HG03103 (cell line): Measurements from ENCODE around the gene KLHL6.
"Not testable (repeated sequence)": the region's sequence is repeated elsewhere in the genome, so short reads cannot be mapped to it uniquely, and the experiment has no call there.

ENCODE experiments used
- ATAC-seq: cut with Tn5 transposase; IDR thresholded peaks from one replicate; pipeline ENCODE4 v1.9.1; 2021; ENCODE audit warnings: low read depth; ENCODE audit not compliant: unreplicated experiment

Gene KLHL6

DNA sequence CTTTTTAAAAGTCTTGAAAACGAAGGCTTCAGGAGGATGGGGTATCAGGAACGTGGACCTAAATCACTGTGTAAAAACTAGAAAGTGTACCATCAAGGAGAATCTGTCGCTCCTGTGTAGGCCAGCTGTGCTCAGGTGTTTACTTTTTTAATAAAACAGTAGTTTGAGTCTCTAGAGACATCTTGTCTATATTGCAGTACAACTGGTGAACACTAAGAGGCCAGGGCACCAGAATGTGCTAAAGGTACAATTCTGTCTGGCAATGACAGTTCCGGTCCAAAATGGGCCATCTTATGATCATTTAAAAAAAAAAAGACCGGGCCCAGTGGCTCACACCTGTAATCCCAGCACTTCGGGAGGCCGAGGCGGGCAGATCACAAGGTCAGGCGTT lies 65.3 kb downstream of the KLHL6 start:
- ATAC-seq: no peak

DNA sequence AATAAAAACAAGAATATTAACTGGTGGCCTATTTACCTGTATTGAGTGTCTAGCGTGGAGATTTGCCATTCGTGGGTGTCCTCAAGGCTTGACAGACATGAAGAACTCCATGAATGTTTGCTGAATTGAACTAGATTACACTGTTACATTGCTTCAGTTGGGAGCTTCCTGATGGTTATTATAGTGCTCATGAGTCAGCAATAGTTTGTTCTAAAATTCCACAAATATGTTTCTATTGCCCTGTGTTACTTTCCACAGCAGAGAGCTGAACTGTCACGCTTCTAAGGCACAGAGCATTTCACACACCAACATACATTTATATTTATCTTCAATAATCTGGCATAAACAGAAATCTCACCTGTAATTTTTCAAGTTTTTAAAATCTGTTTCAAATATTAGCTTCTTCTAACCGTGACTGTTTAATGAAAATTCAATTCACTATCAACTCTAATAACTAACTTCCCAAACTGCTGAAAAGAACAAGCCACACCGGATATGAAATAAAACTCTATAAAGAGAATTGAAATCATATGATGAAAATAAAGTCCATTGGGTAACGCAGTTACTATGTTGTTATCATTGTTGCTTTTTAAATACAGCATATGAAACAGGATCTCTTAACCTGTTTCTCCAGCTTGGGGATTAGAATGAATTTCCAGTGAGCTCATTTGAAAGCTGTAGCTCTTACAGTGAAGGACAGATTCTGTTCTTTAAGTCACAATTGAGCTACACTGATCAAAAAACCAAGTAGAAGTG lies 65.9 kb downstream of the KLHL6 start:
- ATAC-seq: no peak

DNA sequence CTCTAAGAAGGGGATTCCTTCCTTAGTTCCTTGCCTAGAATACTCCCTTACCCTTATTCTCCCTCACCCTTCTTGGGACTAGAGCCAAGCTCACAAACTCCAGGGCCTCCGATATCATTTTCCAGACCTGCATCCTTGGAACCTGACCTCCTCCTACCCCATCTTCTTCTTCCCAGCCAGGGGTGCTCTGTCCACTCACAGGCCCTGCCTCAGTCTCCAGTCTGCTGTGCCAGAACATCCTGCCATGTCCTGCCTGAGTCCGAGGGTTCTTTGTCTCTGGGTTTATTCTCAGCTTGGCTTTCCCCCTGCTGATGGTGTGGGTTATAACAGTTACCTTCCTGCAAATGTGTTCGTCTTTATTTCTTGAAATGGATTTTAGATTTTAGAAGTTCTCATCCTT lies 67.2 kb downstream of the KLHL6 start:
- no peak for ATAC-seq

DNA sequence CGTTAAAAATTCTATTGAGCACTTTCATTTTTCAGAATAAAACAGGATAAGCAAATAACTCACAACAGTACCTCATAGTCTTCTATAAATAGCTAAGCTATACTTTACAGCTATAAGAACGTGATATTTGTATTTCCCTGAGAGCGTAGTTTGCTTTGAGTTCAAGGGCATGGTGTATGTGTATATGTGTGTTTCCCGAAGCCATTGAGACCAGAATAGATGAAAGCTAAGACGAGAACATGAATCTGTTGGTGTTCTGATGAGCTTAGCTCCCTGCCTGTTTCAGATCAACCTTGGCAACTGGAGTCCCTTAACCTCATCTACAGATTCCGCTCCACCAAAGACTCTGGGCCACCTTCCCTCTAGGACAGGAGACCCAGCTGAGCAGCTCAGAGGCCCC lies 67.6 kb downstream of the KLHL6 start:
- ATAC-seq: no peak

DNA sequence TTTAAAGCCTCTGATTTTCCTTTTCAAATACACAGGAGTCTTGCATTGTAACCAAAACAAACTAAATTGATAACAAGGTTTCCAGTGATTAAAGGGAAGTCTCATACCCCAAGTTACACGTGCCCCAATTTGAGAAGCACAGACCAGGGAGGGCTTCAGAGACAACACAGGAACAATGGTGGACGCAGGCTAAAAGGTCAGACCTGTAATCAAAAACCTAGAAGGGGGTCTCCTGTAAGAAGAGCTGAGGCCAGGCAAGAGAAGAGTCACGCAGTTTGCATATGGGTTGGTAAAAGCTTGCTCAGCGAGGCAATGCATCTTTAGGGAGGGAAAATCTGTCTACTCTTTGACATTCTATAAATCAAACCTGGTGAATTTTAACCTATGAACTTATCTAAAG lies 68.5 kb downstream of the KLHL6 start:
- no peak for ATAC-seq

DNA sequence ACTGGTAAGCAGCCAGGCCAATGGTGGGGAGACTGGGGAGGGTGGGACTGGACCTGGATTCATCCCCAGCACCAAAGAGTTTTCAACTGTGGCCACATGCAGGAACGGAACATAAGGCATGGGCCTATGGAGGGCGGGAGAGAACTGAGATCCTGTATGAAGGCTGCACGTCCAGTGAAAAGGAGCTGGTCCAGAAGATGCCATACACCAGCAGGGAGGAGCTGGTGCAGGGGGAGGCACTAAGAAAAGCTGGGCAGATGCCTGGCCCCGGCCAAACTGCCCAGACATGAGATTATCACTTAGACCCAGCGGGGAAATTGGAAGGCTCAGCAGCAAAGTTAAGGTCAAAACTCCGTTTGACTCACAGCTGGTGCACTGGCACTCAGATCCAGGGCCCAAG lies 69.0 kb downstream of the KLHL6 start:
- no peak for ATAC-seq

DNA sequence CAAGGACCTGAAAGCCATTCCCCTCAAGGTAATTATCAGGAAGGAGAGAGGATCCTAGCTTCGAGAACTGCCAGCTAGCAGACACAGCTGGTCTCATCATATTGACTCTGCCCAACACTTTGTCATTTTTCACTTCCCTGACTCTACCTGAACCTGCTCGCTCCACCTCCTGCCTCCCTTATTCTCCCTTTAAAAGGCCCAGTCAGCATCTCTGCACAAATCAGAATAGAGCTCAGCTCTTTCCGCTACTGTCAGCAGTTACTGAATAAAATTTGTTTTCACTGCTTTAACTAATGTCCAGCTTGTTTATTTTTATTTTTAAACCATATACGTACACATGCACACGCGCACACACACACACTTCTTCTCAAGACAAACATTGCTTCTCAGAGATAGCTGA lies 69.9 kb downstream of the KLHL6 start:
- ATAC-seq: no peak

DNA sequence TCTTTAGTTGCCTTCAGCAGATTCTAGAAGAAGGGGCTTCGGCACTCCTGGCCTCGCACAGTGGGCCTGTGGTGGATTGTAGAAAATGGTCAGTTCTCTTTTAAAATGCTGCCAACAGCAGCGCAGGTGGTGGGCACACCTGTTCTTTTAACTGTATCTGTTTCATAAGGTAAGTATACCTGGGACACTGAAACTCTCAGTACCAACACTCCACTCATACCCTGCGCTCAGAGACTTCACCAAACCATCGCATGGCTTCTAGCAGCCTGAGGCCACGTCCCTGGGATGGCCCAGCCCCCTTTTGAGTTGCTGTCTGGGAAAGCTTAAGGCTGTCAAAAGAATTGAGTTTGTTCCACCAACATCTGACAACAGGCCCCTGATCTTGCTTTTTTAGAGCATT lies 70.4 kb downstream of the KLHL6 start:
- no peak for ATAC-seq

DNA sequence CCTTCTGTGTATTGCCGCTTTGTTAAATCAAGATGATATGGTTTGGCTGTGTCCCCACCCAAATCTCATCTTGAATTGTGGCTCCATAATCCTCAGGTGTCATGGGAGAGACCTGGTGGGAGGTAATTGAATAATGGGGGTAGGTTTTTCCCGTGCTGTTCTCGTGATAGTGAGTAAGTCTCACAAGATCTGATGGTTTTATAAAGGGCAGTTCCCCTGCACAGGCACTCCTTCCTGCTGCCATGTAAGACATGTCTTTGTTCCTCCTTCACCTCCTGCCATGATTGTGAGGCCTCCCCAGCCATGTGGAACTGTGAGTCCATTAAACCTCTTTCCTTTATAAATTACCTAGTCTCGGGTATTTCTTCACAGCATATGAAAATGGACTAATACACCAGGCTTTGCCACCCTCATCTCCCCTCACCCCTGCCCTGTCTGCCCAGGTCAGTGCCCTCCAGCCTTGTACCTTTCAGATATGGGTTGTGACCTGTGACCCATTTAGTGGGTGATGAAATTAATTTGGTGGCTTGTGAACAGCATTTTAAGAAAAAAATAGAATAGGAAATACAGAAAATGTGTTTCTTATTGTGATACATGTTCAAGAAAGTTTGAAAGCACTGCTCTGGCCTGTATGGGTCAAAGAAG lies 71.0 kb downstream of the KLHL6 start:
- ATAC-seq: no peak

DNA sequence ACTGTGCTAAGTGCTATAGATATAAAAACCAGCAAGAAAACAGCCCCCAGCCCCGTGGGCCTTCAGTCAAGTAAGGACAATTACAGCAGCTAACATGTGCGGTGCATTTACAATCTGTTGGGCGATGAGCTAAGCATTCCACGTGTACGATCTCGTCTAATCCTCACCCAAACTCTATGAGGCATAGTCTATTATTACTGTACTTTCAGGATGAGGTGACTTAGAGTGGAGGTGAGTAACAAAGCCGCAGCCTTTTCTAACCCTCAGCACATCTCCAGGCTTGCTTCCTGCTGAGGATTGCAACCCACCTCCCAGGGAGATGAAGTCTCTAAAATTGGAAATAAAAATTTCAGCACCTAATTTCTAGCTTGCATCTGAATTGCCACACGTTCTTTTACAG lies 73.9 kb downstream of the KLHL6 start:
- ATAC-seq: no peak

DNA sequence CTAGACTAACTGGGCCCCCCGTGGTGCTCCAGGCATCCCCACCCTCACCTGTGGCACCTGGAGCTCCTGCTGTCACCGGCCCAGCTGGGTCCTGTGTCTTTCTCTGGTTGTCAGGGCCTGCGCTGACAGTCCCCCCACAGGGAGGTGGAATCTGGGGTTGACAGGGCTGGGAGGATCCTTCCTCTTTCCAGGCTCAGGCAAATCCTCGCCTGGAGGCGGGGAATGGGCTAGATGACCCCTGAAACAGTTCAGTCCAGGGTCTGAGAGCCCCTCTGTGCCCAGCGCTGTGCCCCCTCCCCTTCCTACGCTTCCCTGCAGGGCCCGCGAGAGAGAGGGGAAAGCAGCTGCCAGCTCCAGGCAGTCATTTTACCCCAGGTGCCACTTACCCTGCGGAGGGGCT lies 77.0 kb downstream of the KLHL6 start:
- no peak for ATAC-seq

DNA sequence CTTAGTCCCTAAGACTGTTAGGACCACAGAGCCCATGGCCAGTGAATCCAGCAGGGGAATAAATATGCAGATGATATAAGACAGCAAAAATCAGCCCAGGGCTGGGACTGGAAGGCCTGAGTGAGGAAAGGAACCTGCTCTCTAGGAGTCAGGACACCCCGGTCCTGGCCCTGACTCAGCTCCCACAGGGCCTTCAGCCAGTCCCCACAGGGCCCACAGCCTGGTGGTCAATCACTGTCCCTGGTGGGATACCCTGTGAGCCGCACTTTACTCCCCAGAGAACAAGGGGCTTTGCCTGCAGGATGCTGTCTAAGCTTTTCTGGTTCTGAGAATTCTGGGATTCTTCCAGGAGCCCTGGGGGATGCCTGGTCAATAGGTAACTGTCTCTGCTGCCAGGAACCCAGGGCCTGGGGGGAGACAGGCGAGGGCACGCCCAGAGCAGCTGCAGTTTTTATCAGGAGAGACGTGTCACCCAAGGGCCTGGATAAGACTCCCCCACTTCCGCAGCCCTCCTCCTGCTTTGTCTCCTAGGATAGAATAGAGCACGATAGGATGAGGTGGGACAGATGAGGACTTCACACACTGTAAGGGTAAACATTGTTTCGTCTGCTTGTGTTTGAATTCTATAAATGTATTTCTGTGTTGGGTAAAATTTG lies 77.6 kb downstream of the KLHL6 start:
- ATAC-seq: no peak

DNA sequence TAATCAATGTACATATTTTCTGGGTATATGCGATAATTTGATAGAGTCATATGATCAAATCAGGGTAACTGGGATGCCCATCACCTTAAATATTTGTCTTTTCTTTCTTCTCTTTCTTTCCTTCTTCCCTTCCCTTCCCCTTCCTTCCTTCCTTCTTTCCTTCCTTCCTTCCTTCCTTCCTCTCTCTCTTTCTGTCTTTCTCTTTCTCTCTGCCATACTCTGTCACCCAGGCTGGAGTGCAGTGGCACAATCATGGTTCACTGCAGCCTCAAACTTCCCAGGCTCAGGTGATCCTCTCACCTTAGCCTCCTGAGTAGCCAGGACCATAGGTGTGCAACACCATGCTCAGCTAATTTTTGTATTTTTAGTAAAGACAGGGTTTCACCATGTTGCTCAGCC lies 79.7 kb downstream of the KLHL6 start:
- not testable (repeated sequence) for ATAC-seq

DNA sequence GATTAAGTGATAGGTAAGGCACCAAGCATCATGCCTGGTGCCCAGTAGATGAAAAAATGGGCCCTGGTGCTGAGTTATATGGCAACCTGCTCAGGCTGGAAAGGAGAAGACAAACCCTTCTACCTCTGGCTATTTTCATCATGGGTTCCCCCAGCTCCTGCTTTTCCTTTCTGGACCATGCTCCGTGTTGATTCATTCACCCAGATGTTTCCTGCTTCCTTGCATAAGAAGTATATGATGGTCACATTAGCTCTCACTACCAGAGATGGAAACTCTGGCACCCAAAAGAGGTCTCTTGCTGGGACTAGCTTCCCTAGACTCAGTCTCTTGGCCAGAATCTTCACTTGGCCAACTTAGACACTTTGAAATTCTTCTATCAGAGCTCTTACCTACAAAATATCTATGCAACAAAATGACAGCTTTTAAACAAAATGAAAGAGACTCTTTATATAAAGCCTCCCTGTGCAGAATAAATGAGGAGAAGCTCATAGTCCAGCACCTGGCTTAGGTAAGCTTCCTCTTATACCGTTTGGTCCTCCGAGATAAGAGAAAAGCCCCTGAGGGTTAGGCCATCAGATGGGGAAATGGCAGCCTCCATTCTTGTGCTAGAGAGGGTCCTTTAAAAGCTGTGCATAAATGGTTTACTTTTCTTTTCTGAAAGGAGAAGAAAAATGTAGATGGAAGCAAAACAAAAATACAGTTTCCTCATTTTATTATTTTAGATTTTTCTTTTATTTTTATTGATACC lies 80.3 kb downstream of the KLHL6 start:
- no peak for ATAC-seq

DNA sequence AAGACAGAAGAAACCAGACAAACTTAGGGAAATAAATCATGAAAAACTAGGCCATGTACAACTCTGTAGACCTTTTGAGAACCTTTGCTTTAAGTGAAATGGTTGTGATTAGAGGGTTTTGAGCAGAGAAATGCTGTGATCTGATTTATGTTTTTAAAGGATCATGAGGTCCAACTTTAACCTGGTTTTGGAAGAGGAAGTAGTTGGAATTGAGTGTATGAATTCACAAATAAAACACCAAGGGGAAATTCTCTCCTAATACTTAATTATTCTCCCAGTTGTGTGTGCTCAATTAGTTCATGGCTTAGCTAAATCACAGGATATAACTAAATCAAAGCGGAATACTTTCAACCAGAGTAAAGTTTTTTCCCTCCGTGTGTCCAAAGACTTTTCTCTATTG lies 81.5 kb downstream of the KLHL6 start:
- ATAC-seq: no peak

DNA sequence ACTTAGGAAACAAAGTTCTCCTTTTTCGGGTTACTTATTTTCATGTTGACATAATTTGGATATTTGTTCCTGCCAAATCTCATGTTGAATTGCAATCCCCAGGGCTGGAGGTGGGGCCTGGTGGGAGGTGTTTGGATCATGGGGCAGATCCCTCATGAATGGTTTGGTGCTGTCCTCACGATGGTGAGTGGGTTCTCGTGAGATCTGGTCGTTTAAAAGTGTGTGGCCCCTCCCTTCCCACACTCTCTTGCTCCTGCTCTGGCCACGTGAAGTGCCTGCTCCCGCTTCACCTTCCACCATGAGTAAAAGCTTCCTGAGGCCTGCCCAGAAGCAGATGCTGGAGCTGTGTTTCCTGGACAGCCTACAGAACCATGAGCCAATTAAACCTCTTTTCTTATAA lies 83.4 kb downstream of the KLHL6 start:
- no peak for ATAC-seq

DNA sequence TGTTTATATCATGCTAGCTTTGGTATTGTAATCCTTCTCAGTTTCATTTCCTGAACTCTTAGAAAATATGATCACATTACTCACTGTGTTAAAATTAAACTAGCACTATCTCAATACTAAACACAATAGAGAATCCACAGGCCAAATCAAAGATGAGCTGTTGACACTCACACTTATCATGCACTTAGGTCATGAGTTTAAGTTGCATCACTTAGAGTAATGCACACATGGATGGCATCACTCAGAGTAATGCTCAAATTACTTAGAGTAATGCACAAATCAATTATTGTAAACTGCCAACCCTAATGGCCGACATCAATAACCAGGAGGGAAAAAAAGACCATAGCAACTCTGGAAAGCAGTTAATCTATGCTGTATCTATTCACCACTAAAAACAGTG lies 87.1 kb downstream of the KLHL6 start:
- ATAC-seq: no peak

DNA sequence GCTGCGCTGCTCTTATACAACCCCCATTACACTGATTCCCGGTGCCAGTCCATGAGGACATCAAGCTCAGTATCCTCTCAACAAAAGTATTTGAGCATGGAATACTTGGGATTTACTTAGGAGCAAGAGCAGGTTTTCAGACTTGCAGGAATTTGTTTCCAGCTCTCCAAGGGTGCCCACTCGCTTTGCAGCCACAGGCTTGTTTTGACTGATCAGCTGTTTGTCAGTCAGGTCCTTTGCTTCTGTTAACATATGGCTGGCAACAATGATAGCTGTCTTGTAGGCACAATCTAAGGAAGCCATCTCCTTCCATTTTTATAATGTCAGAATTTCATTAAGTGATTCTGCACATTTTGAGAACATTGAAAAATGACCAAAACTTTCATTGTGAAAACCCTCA lies 88.9 kb downstream of the KLHL6 start:
- ATAC-seq: no peak

DNA sequence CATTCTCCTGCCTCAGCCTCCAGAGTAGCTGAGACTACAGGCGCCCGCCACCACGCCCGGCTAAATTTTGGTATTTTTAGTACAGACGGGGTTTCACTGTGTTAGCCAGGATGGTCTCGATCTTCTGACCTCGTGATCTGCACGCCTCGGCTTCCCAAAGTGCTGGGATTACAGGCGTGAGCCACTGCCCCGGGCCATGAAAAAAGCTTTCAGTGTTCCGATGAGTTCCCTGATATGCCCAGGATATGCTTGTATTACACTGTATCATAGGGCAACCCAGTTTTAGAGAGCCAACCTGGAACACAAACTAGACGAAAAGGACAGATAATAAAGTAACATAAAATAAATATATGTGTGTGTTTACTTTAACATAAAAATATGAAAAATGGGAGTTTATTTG lies 89.8 kb downstream of the KLHL6 start:
- ATAC-seq: not testable (repeated sequence)

DNA sequence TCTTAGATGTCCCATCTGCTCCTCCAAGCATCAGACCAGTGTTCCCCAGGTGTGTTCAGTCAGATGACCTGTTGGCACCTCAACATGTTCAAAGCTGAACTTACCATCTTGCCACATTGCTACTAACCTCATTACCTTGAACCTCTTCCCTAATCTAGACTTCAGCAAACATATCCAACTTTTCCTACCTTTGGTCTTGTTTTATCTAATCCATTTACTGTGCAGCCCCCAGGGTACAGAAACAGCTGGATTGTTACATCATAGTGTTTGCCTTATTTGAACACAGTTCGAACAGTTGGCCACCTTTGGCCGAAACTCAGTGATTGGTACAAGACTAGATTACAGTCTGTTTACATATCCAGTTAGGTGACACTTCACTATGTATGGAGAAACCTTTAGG lies 91.0 kb downstream of the KLHL6 start:
- no peak for ATAC-seq
